Prostate gland (tissue), 2 donors: ENCODE results near the gene NOD2. TPM values are rescaled to one million over a fixed set of nuclear protein-coding genes. Genes with fewer than 3 reads are reported as not detected.

Experiments used
- DNase-seq: peaks from one replicate; pipeline ENCODE4 v3.0.0-alpha.2; 2019; ENCODE audit warnings: low spot score
- H3K27ac ChIP-seq, 2 donors: fragments of 200-600 bp; sonication (generic); 2 replicates each; pipeline ENCODE4 v1.5.1; 2017 to 2019
- H3K27me3 ChIP-seq: fragments of 200-600 bp; sonication (generic); replicated peaks from 2 replicates; pipeline ENCODE4 v1.5.1; 2019; ENCODE audit not compliant: insufficient read depth
- H3K36me3 ChIP-seq, 2 donors: fragments of 200-600 bp; sonication (generic); 1 replicate in 1 of 2; 2 replicates in 1 of 2; pipeline versions ENCODE4 v1.5.1 to v1.8.1; 2017 to 2019
- H3K4me1 ChIP-seq: fragments of 200-600 bp; sonication (generic); replicated peaks from 2 replicates; pipeline ENCODE4 v1.5.1; 2019
- H3K4me3 ChIP-seq, 2 donors: fragments of 200-600 bp; sonication (generic); 2 replicates each; pipeline ENCODE4 v1.5.1; 2017 to 2019
- H3K9me3 ChIP-seq: fragments of 200-600 bp; sonication (generic); 2 replicates; pipeline ENCODE4 v1.5.1; 2017
- CTCF ChIP-seq, 4 experiments: fragments of 200-600 bp in 2 of 4; fragments of 450-650 bp in 2 of 4; sonication (generic) in 2 of 4; IDR thresholded peaks; 1 replicate in 3 of 4; 2 replicates in 1 of 4; pipeline ENCODE4 v1.5.1; 2016 to 2019; ENCODE audit warnings: antibody characterized with exemption in 4 of 4, mild to moderate bottlenecking in 2 of 4, moderate library complexity in 2 of 4
- POLR2A ChIP-seq: fragments of 450-650 bp; IDR thresholded peaks from one replicate; pipeline ENCODE4 v1.6.1; 2016; ENCODE audit warnings: antibody characterized with exemption, mild to moderate bottlenecking
- POLR2AphosphoS5 ChIP-seq: sonication (generic); formaldehyde crosslinking; IDR thresholded peaks from one replicate; pipeline ENCODE4 v1.6.1; 2017; ENCODE audit warnings: antibody characterized with exemption
- WGBS: methylation state at CpG from one replicate; pipeline ENCODE4 v1.1.5; 2018; 5-methylcytosine and 5-hydroxymethylcytosine counted together
- intact Hi-C: fragments of 100-400 bp; cut with DNase I; formaldehyde crosslinking; loops from one replicate; pipeline ENCODE4 v1.14.2; 2022
- total RNA-seq, 2 donors: library from RNA; depleted of rRNA; stranded (reverse); fragments of >200 nt; gene quantifications; one replicate each; pipeline ENCODE4 v1.1.0, GENCODE V29; 2016

NOD2 gene
- total RNA-seq, 2 donors from 2014 or later, result 2.8 to 5.6 TPM

- intact Hi-C loops, result no loop called here
- Histone ChIP-seq H3K4me3 (no peak overlapping the region), H3K27ac (no peak overlapping the region), H3K4me1 (no peaks in the 10 kb centered on the region), H3K9me3 (no peaks in the 10 kb centered on the region), H3K36me3 (no peaks in the 10 kb centered on the region), H3K27me3 (no peaks in the 10 kb centered on the region)
- no peak for DNase-seq
- 71% methylated on average over 9 of the region's 9 CpGs for WGBS
- no peak for TF ChIP-seq POLR2AphosphoS5
- no peak for TF ChIP-seq POLR2A
- TF ChIP-seq CTCF (IDR thresholded peaks at IDR 0.05), result no peak
These were observed 43.0 kb downstream of the NOD2 start for GRCh38 chr16:50736448-50736847.

GRCh38 chr16:50737420-50737959 lies 44.1 kb downstream of the NOD2 start:
- no peak overlapping the region for H3K27ac ChIP-seq
- no peaks in the 10 kb centered on the region for H3K27me3 ChIP-seq
- H3K4me1 ChIP-seq, result no peaks in the 10 kb centered on the region
- WGBS, result 88% methylated on average over 1 of the region's 1 CpG
- H3K9me3 ChIP-seq, result no peaks in the 10 kb centered on the region
- TF ChIP-seq CTCF (IDR thresholded peaks at IDR 0.05) (no peak), POLR2AphosphoS5 (no peak), POLR2A (no peak)
- H3K36me3 ChIP-seq, result no peaks in the 10 kb centered on the region
- intact Hi-C loops, result no loop called here
- H3K4me3 ChIP-seq, result no peak overlapping the region
- DNase-seq, result no peak

GRCh38 chr16:50739031-50739430 lies 45.6 kb downstream of the NOD2 start:
- no peaks in the 10 kb centered on the region for H3K36me3 ChIP-seq
- H3K4me1 ChIP-seq, result no peaks in the 10 kb centered on the region
- WGBS, result 100% methylated on average over 1 of the region's 1 CpG
- H3K4me3 ChIP-seq, result no peak overlapping the region
- no peaks in the 10 kb centered on the region for H3K9me3 ChIP-seq
- H3K27ac ChIP-seq, result no peak overlapping the region
- no peak for TF ChIP-seq POLR2AphosphoS5
- no peak for TF ChIP-seq CTCF (IDR thresholded peaks at IDR 0.05)
- no peak for TF ChIP-seq POLR2A
- H3K27me3 ChIP-seq, result no peaks in the 10 kb centered on the region
- intact Hi-C loops, result no loop called here
- no peak for DNase-seq

- no peaks in the 10 kb centered on the region for H3K27me3 ChIP-seq
- H3K4me3 ChIP-seq, result no peak overlapping the region
- H3K9me3 ChIP-seq, result no peaks in the 10 kb centered on the region
- no peaks in the 10 kb centered on the region for H3K4me1 ChIP-seq
- H3K27ac ChIP-seq, result no peak overlapping the region
- 87% methylated on average over 1 of the region's 1 CpG for WGBS
- intact Hi-C loops, result loop anchor here (5.0 to 10.0 kb wide), 2 partner anchors 43 to 376 kb away; partner anchors contain the start of gene BRD7
- no peak for DNase-seq
- H3K36me3 ChIP-seq, result no peaks in the 10 kb centered on the region
- TF ChIP-seq POLR2AphosphoS5 (no peak), POLR2A (no peak), CTCF (IDR thresholded peaks at IDR 0.05) (no peak)
These were observed 47.3 kb downstream of the NOD2 start for GRCh38 chr16:50740736-50741135.

- Histone ChIP-seq H3K4me1 (no peaks in the 10 kb centered on the region), H3K27me3 (no peaks in the 10 kb centered on the region), H3K4me3 (peak overlapping the region; percentile 33 to 86), H3K27ac (peak overlapping the region; percentile 26 to 76), H3K36me3 (no peaks in the 10 kb centered on the region), H3K9me3 (no peaks in the 10 kb centered on the region)
- 4% methylated on average over 21 of the region's 21 CpGs for WGBS
- no peak for TF ChIP-seq POLR2AphosphoS5
- TF ChIP-seq CTCF (IDR thresholded peaks at IDR 0.05), result peak in 1 of 4 experiments; percentile 18
- no peak for TF ChIP-seq POLR2A
- no peak for DNase-seq
- intact Hi-C loops, result loop anchor here (5.0 to 10.0 kb wide), 2 partner anchors 44 to 377 kb away; partner anchors contain the start of gene BRD7
These were observed 47.9 kb downstream of the NOD2 start for GRCh38 chr16:50741225-50741780.
